HG03442 (cell line): ENCODE data around the gene VAV2.

Source experiments
- ATAC-seq: cut with Tn5 transposase; IDR thresholded peaks from one replicate; pipeline ENCODE4 v1.9.1; 2021; ENCODE audit warnings: mild to moderate bottlenecking, moderate library complexity; ENCODE audit not compliant: unreplicated experiment

Gene VAV2

GRCh38 chr9:133737774-133738639, 254.1 kb downstream of the VAV2 start, which contains the start of gene SARDH:
Gene SARDH (minus strand): TSS chr9:133738352. CDS start chr9:133734173, 4,179 bp downstream.
- no peak for ATAC-seq

- no peak for ATAC-seq
These were observed 254.9 kb downstream of the VAV2 start for GRCh38 chr9:133737071-133737773.

- no peak for ATAC-seq
These were observed 256.2 kb downstream of the VAV2 start for GRCh38 chr9:133735931-133736330.

- ATAC-seq = no peak
These were observed 256.7 kb downstream of the VAV2 start for GRCh38 chr9:133735415-133735775.

- ATAC-seq = no peak
These were observed 257.3 kb downstream of the VAV2 start for GRCh38 chr9:133734590-133735414.

- no peak for ATAC-seq
These were observed 258.2 kb downstream of the VAV2 start for GRCh38 chr9:133733796-133734533.

GRCh38 chr9:133733421-133733795, 258.7 kb downstream of the VAV2 start:
- ATAC-seq = no peak

- ATAC-seq = no peak
These were observed 259.3 kb downstream of the VAV2 start for GRCh38 chr9:133732639-133733408.

- no peak for ATAC-seq
These were observed 260.1 kb downstream of the VAV2 start for GRCh38 chr9:133731876-133732638.

- no peak for ATAC-seq
These were observed 261.0 kb downstream of the VAV2 start for GRCh38 chr9:133730994-133731715.

- no peak for ATAC-seq
These were observed 262.4 kb downstream of the VAV2 start for GRCh38 chr9:133729617-133730281.

GRCh38 chr9:133728856-133729616, 263.1 kb downstream of the VAV2 start:
- ATAC-seq = no peak

- ATAC-seq = no peak
These were observed 264.2 kb downstream of the VAV2 start for GRCh38 chr9:133727876-133728441.

GRCh38 chr9:133727277-133727875, 264.7 kb downstream of the VAV2 start:
- no peak for ATAC-seq

GRCh38 chr9:133726401-133727276, 265.5 kb downstream of the VAV2 start:
- no peak for ATAC-seq
